Keratinocyte (primary cell): Measurements from ENCODE around the gene CEP295NL.
A peak's percentile ranks its signal among the peaks of the same experiment; 100 is the strongest.

ENCODE experiments used
- EZH2 ChIP-seq: IDR thresholded peaks from one replicate; pipeline ENCODE4 v1.6.1; 2012; ENCODE audit warnings: inconsistent platforms, mild to moderate bottlenecking, low read length, moderate library complexity
- TF ChIP-seq, protein P1 (sequence below), 3 experiments: IDR thresholded peaks in 1 of 3; conservative IDR thresholded peaks in 1 of 3; optimal IDR thresholded peaks in 1 of 3; 2 replicates in 2 of 3; 3 replicates in 1 of 3; pipeline versions ENCODE3 to v1.5.1; 2011; ENCODE audit warnings: low read length in 3 of 3, mild to moderate bottlenecking in 3 of 3, moderate library complexity in 2 of 3, control low read depth in 1 of 3, inconsistent platforms in 1 of 3; ENCODE audit not compliant: insufficient read depth in 2 of 3; ENCODE audit errors: extremely low read depth in 1 of 3

DNA sequence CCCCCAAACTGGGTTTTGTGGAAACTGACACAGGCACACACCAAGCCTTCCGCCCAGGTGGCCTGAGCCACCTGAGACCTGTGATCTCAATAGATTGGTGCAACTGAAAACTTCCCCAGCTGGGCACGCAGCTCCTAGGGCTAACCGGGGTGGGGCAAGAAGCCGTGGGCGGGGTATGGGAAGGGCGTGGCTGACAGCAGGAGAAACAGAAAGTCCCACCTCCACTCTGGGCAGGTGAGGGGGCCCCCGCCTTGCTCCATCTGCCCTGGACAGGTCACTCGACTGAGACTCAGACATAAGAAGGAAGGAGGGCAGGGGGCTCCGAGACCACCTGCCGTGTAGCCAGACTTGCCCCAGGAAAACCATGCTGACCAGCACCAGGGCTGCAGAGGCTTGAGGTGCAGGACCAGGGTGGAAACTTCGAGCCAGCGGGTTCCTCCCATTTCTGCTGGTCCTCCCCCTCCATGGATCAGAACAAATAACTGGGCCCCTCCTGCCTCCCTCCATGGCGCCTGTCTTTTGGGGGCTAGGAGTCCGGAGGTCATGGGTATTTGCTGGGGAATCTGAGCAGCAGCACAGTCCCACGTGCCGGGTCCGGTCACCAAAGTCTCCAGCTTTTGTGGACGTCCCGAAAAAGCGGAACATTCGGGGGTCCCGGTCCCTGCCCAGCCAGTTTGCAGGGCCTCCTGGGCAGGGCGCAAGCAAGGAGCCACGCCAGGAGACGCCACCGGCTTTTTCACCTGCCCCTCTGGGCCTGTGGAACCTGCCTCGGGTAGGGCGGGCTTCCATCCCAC, 20.9 kb upstream of the CEP295NL start:
- TF ChIP-seq, protein P1, sequence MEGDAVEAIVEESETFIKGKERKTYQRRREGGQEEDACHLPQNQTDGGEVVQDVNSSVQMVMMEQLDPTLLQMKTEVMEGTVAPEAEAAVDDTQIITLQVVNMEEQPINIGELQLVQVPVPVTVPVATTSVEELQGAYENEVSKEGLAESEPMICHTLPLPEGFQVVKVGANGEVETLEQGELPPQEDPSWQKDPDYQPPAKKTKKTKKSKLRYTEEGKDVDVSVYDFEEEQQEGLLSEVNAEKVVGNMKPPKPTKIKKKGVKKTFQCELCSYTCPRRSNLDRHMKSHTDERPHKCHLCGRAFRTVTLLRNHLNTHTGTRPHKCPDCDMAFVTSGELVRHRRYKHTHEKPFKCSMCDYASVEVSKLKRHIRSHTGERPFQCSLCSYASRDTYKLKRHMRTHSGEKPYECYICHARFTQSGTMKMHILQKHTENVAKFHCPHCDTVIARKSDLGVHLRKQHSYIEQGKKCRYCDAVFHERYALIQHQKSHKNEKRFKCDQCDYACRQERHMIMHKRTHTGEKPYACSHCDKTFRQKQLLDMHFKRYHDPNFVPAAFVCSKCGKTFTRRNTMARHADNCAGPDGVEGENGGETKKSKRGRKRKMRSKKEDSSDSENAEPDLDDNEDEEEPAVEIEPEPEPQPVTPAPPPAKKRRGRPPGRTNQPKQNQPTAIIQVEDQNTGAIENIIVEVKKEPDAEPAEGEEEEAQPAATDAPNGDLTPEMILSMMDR (optimal IDR thresholded peaks at IDR 0.05 in 1 of 3, IDR thresholded peaks at IDR 0.05 in 1 of 3, conservative IDR thresholded peaks at IDR 0.05 in 1 of 3; ENCODE audit: extremely low read depth in 1 of 3, insufficient read depth in 2 of 3, low read length in 3 of 3), result no peak
- TF ChIP-seq EZH2, result peak; percentile 65
